Esophagus squamous epithelium (tissue), 4 donors: ENCODE results near the gene HCLS1.

ENCODE experiments used
- POLR2A ChIP-seq, 4 donors: fragments of 450-650 bp; IDR thresholded peaks; one replicate each; pipeline ENCODE4 v1.6.1; 2017; ENCODE audit warnings: antibody characterized with exemption in 4 of 4, mild to moderate bottlenecking in 4 of 4, moderate library complexity in 3 of 4
- TF ChIP-seq, protein P1 (sequence below), 6 experiments: fragments of 450-650 bp in 4 of 6; fragments of 200-600 bp in 2 of 6; sonication (generic) in 2 of 6; IDR thresholded peaks; one replicate each; pipeline ENCODE4 v1.5.1; 2016 to 2019; ENCODE audit warnings: antibody characterized with exemption in 6 of 6, mild to moderate bottlenecking in 4 of 6, moderate library complexity in 4 of 6

DNA sequence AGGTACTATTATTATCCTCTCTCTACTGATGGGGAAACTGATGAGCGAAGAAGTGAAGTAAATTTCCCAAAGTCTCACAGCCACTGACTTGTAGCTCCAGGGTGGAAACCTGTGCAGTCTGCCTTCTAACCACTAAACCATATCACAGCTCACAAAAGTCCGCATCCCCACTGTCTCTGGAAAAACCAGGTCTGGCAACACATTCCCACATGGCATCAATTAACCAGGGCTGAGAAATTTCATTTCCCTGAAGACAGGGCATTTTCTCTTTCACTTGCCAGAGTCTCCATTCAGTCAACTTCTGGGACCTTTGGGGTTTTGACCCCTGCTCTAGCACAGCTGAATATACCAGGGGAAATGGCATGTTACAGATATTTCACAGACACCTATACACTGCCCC, 41.0 kb downstream of the HCLS1 start:
- TF ChIP-seq, protein P1, sequence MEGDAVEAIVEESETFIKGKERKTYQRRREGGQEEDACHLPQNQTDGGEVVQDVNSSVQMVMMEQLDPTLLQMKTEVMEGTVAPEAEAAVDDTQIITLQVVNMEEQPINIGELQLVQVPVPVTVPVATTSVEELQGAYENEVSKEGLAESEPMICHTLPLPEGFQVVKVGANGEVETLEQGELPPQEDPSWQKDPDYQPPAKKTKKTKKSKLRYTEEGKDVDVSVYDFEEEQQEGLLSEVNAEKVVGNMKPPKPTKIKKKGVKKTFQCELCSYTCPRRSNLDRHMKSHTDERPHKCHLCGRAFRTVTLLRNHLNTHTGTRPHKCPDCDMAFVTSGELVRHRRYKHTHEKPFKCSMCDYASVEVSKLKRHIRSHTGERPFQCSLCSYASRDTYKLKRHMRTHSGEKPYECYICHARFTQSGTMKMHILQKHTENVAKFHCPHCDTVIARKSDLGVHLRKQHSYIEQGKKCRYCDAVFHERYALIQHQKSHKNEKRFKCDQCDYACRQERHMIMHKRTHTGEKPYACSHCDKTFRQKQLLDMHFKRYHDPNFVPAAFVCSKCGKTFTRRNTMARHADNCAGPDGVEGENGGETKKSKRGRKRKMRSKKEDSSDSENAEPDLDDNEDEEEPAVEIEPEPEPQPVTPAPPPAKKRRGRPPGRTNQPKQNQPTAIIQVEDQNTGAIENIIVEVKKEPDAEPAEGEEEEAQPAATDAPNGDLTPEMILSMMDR (IDR thresholded peaks at IDR 0.05) = no peak
- no peak for TF ChIP-seq POLR2A (IDR thresholded peaks at IDR 0.05)
